NCI-H1092 (cell line): ENCODE results near the gene USP13.
"Not testable (repeated sequence)": the region's sequence is repeated elsewhere in the genome, so short reads cannot be mapped to it uniquely, and the experiment has no call there.

ENCODE experiments used
- DNase-seq: peaks from one replicate; lab custom pipeline; 2025; lab: John Stamatoyannopoulos, UW

The USP13 gene

DNA sequence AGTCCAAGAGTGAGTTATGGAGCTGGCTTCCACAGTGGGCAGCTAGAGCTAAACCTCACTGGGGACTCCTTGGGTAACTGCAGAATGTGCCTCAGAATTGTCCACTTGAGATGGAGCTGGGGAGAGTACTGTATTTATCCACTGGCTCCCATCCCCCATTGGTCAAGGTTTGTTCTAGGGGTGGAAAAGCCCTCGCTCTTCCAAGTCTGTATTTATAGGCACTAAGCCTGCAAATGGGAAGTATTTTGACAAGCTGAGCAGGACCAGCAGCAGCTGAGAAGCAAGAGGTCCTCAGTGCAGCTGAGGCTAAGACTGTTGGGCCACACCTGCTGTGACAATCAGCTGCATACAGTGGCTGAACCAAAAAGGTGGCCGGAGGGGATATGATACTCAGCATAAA, 5.8 kb downstream of the USP13 start:
- DNase-seq = no peak

- no peak for DNase-seq
These were observed 8.0 kb downstream of the USP13 start for GRCh38 chr3:179660872-179661271.

- no peak for DNase-seq
These were observed 8.9 kb downstream of the USP13 start for GRCh38 chr3:179661777-179662176.

GRCh38 chr3:179663093-179663492, 10.3 kb downstream of the USP13 start:
- DNase-seq = no peak

DNA sequence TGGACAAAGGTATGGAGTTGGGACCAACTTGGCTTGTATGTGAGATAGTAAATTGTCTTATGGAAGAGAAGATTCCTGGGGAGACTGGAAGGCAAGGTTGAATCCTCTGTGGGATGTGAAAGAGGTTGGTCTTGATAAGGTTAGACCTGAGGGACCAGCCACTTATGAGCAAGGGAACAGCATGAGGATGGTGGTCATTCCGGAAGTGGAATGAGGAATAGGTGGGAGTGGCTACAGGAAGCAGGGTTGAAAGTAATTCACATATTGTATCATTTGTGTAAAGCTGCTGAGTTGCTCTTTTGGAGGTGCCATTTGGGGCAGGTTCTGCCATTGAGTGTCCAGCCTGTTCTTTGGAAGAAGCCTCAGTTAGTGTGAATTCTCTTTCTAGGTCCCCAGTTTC, 13.2 kb downstream of the USP13 start:
- DNase-seq = no peak

DNA sequence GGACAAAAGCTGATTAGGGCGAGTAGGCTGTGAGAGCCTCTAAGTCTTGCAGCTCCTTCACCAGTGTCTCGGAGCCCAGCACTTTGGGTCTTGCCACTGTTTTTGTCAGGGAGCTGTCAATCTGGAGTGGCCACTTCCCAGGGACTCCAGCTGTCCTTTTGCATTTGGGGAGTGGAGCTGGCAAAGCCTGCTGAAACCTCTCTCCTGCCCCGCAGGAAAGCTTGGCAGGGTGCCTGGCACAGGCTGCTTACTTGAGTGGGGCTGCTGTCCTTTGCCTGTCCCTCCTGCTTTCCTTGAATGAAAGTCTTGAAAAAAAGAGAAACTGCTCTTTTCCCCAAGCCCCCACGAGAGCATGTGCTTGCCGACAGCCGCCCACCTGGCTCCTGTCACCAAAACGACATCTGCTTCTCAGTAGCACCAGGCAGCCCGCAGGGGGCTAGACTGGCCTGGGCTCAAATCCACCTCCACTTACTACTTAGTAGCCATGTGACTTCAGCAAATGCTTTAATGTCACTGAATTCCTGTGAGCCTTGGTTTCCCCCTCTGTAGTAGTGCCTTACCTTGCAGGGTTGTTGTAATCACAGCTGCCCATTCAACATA, 13.7 kb downstream of the USP13 start:
- DNase-seq = peak; percentile 74

GRCh38 chr3:179668429-179668828, 15.6 kb downstream of the USP13 start:
- DNase-seq = no peak

- no peak for DNase-seq
These were observed 17.5 kb downstream of the USP13 start for GRCh38 chr3:179670311-179670710.

DNA sequence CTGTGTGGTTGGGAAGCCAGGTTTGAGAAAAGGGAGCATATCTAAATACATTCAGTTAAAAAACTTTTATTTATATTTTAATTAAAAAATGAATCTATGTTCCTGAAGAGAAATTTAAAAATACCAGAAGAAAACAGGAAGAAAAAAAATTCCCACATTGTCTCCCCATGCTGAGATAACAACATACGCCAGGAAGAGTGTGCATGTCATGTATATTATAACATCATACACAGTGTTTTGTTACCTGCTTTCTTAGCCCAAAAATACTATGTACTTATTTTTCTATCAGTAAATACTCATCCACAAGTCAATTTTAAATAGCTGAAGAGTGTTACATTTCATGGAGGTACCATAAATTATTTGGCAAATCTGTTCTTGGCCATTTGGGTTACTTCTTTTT, 18.5 kb downstream of the USP13 start:
- DNase-seq = no peak

DNA sequence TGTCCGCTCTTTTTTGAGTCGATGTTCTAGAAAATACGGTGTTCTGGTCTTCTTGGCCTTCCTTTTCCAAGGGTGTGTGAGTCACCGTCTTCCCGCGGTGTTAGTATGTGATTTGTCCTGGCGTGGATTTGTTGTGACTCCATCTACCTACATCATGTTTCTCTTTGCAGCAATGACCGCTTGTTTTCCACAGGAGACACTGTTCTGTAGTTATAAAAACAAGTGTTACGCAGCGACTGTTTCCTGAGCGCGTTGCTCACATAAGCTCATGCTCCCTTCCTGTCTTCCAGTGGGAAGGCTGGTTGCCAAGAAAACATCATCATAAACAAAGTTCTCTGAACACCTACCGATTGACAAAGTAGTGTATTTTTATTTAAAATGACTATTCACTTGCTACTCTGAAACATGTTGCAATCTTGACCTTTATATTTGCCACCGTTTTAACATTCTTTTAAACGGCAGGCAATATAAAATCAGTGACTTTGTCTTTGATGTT, 19.0 kb downstream of the USP13 start:
- no peak for DNase-seq

- no peak for DNase-seq
These were observed 20.1 kb downstream of the USP13 start for GRCh38 chr3:179672918-179673317.

DNA sequence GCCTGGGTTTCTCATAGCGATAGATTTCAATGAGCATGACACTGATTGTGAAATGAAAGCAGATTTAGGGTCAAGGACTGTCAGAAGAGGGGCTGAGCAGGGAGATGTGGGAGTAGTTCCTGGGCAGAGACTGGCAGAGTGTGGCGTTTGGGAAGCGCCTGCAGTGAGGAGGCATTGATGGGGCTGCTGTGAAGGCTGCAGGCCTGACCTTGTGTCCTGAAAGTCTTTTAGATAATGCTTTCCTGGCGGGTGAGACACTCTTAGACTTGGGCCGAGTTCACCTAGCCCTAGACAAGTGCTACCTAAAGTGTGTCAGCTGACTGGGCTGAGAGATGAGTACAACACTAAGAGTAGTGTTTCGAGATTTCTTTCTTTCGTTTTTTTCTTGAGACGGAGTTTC, 20.7 kb downstream of the USP13 start:
- no peak for DNase-seq

- no peak for DNase-seq
These were observed 23.2 kb downstream of the USP13 start for GRCh38 chr3:179676081-179676480.

- no peak for DNase-seq
These were observed 25.0 kb downstream of the USP13 start for GRCh38 chr3:179677884-179678283.

- no peak for DNase-seq
These were observed 28.8 kb downstream of the USP13 start for GRCh38 chr3:179681492-179682263.

DNA sequence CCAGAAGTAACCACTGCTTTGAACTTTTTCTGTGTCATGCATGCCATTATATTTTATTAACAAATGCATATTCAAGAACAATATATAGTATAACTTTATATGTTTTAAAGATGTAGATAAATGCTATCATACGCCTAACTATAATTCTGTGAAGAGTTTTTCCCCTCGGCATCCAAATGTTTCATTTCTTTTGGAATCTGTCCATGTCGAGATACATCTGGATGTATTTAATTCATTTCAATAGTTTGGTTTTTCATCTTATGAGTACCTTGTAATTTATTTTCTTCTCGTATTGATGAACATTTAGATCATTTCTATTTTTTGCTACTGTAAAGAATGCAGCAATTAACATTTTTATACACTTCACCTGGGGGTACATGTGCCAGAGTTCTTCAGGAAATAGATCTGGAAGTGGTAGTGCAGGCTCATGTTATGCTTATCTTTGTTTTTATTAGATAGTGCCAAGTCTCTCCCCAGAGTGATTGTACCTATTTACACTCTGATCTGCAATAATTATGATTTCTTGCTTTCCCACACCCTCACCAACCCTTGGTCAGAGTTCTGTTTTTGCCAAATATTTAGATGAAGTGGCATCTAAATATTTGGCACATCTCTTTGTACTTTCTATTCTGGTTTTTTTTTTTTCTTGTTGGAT, 29.7 kb downstream of the USP13 start:
- no peak for DNase-seq

DNA sequence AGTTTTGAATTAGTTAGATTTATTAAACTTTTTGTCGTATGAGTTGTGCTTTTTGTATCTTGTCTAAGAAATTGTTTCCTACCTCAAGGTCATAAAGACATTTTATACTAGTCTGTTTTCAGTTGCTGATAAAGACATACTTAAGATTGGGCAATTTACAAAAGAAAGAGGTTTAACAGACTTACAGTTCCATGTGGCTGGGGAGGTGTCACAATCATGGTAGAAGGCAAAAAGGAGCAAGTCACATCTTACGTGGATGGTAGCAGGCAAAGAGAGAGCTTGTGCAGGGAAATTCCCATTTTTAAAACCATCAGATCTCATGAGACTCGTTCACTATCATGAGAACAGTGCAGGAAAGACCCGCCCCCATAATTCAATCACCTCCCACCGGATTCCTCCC, 30.4 kb downstream of the USP13 start:
- DNase-seq = not testable (repeated sequence)

GRCh38 chr3:179687967-179688535, 35.2 kb downstream of the USP13 start:
- no peak for DNase-seq

DNA sequence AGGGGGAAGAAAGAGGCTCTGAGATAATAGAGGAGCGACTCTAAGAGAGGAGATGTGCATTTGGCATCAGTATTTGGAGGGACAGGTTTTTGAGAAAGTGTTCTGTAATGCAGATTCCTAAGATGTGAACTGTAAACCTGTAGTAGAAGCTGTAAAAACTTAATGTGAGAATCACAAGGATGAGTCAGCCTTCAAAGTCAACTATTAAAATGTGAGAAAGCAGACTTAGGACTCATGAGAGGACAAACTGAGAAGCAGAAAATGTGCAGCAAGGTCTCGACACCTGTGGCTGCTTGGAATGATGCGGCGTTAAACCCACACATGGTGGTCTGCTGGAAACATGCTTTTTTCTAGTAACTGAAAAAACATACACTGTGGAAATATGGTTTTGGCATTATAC, 36.0 kb downstream of the USP13 start:
- DNase-seq = no peak

- no peak for DNase-seq
These were observed 41.9 kb downstream of the USP13 start for GRCh38 chr3:179694731-179695130.

- DNase-seq = no peak
These were observed 43.0 kb downstream of the USP13 start for GRCh38 chr3:179695672-179696313.

DNA sequence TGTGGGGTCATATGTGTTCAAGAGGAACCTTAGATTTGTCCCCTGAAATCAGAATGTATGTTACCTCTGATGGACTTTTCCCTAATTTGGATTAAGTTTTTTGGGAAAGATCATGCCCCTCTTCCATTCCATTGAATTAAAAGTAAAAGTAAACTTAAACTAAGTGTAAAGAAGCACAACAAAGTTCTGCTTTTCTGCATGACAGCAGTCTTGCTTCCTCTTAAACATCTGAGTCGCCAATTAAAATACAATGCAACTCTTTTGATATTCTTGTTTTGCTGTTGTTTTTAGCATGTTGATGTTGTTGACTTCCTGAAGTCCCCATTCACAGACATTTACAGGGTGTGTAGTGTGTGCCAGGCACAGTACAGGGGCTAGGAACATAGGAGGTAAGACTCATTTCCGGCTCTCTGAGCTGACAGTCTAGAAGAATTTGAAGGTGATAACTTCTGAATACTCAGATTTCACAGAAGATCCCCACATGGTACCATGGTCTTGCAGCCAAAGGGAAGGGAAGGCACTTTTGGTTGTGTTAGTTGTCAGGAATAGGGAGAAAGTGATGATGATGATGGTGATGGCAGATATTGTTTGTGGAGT, 45.0 kb downstream of the USP13 start:
- DNase-seq = no peak
